ENCODE results near the gene TTC7B. TPM values are rescaled to one million over a fixed set of nuclear protein-coding genes. Genes with fewer than 3 reads are reported as not detected.

TTC7B gene
- total RNA-seq, 2 experiments from 2014 or later, result 1.2 to 1.3 TPM

DNA sequence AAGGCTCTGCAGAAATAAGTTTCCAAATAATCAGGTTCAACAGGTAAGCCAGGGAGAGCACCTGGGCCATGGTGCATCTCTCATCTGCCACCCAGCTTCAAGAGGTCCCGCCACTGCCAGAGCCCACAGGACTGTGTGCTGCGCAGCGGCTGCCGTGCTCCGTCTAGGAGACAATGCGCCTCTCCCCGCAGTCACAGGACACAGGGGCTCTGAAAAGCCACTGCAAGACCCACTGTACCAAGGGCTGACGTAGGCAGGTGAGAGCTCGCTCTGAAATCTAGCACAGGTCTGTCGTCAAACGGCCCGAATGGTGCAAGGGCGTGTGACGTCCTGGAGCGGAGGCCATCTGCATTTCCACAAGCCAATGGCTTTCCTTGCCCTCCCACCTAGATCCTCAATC is 218.3 kb downstream of the TTC7B start:
- Histone ChIP-seq H3K4me1 (ENCODE audit: insufficient read depth, low read length) (no peaks in the 10 kb centered on the region), H3K27me3 (ENCODE audit: control insufficient read depth in 1 of 2, insufficient read depth in 2 of 2, low read length in 2 of 2) (no peaks in the 10 kb centered on the region), H3K36me3 (ENCODE audit: insufficient read depth, low read length) (no peaks in the 10 kb centered on the region), H3K27ac (ENCODE audit: low read depth in 1 of 2, low read length in 2 of 2) (no peak overlapping the region), H3K4me3 (ENCODE audit: low read length) (no peak overlapping the region), H3K9me3 (ENCODE audit: control insufficient read depth in 1 of 2, insufficient read depth in 1 of 2, low read length in 2 of 2) (no peaks in the 10 kb centered on the region)
- no peaks in the 10 kb centered on the region for H3K9me3 Mint-ChIP-seq
- no peak for DNase-seq
- CTCF ChIA-PET, result no interaction called here
- no peak overlapping the region for H3K27ac Mint-ChIP-seq
- intact Hi-C loops (cut with DNase I, micrococcal nuclease), result no loop called here
- no peak overlapping the region for H3K4me3 Mint-ChIP-seq
- peaks cover 16% of the 10 kb centered on the region for H3K27me3 Mint-ChIP-seq
- POLR2A ChIA-PET, result no interaction called here
- no peak for ATAC-seq (ENCODE audit: poor library complexity)
- TF ChIP-seq, protein P1, sequence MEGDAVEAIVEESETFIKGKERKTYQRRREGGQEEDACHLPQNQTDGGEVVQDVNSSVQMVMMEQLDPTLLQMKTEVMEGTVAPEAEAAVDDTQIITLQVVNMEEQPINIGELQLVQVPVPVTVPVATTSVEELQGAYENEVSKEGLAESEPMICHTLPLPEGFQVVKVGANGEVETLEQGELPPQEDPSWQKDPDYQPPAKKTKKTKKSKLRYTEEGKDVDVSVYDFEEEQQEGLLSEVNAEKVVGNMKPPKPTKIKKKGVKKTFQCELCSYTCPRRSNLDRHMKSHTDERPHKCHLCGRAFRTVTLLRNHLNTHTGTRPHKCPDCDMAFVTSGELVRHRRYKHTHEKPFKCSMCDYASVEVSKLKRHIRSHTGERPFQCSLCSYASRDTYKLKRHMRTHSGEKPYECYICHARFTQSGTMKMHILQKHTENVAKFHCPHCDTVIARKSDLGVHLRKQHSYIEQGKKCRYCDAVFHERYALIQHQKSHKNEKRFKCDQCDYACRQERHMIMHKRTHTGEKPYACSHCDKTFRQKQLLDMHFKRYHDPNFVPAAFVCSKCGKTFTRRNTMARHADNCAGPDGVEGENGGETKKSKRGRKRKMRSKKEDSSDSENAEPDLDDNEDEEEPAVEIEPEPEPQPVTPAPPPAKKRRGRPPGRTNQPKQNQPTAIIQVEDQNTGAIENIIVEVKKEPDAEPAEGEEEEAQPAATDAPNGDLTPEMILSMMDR (IDR thresholded peaks at IDR 0.05), result no peak
- H3K4me1 Mint-ChIP-seq (ENCODE audit: low read depth), result no peaks in the 10 kb centered on the region
- H3K36me3 Mint-ChIP-seq (ENCODE audit: low read depth), result no peaks in the 10 kb centered on the region

DNA sequence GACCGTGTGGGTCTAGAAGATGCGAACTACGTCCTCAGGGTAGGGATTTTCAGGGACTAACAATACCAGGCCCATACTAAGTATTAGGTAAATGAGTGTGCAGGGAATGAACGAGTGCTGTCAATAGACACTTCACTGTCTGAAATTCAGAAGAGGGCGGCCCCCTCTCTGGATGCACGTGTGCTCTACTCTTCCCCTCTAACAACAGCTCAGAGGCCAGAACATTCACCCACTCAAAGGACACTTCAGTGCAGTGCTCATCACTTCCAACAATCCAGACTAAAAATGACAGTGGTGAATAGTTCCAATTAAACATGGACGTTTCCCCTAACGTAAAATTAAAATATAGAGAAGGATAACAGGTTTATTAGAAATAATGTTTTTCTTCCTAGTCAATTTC is 219.5 kb downstream of the TTC7B start:
- H3K4me3 Mint-ChIP-seq, result no peak overlapping the region
- H3K36me3 Mint-ChIP-seq (ENCODE audit: low read depth), result no peaks in the 10 kb centered on the region
- peaks cover 10% of the 10 kb centered on the region for H3K27me3 Mint-ChIP-seq
- no peaks in the 10 kb centered on the region for H3K9me3 Mint-ChIP-seq
- Histone ChIP-seq H3K27me3 (ENCODE audit: control insufficient read depth in 1 of 2, insufficient read depth in 2 of 2, low read length in 2 of 2) (no peaks in the 10 kb centered on the region), H3K9me3 (ENCODE audit: control insufficient read depth in 1 of 2, insufficient read depth in 1 of 2, low read length in 2 of 2) (no peaks in the 10 kb centered on the region), H3K4me3 (ENCODE audit: low read length) (no peak overlapping the region), H3K36me3 (ENCODE audit: insufficient read depth, low read length) (no peaks in the 10 kb centered on the region), H3K4me1 (ENCODE audit: insufficient read depth, low read length) (no peaks in the 10 kb centered on the region), H3K27ac (ENCODE audit: low read depth in 1 of 2, low read length in 2 of 2) (no peak overlapping the region)
- ATAC-seq (ENCODE audit: poor library complexity) (no peak), DNase-seq (no peak)
- no peak overlapping the region for H3K27ac Mint-ChIP-seq
- CTCF ChIA-PET, result no interaction called here
- POLR2A ChIA-PET, result no interaction called here
- H3K4me1 Mint-ChIP-seq (ENCODE audit: low read depth), result no peaks in the 10 kb centered on the region
- intact Hi-C loops (cut with DNase I, micrococcal nuclease), result no loop called here
- TF ChIP-seq, protein P1 (IDR thresholded peaks at IDR 0.05), result no peak

DNA sequence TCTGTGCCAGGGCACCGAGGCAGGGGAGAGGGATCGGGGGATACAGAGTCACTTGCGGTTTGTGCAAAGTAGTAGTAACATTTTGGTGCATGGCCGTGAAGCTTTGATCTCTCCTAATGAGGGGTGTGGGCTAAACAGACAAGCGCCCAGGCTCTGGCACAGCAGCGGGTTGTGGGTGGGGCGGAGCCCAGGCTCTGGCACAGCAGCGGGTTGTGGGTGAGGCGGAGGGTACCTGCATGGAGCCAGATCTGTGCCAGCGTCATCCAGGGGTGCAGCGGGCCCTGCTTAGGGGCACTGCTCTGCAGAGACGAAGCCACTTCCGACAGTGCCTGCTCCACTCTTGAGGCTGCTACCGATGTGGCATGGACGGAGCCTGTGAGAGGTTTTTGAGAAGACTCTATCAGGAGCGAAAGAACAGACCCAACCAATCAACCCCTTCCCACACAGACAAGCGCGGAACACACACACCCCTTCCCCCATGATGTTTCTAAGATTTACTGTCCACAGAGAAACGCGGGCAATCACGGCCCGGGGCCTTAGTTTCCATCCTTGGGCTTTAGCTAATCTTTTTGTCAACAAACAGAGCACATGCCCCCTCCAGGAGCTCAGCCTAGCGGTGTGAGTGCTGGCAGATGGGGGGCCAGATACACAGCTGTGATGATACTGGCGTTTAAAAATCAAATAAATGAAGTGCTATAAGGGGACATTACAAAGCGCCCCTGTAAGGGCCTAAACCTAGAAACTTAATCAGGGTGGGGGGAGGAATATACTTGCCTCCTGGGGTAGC is 222.8 kb downstream of the TTC7B start:
- H3K9me3 ChIP-seq (ENCODE audit: control insufficient read depth in 1 of 2, insufficient read depth in 1 of 2, low read length in 2 of 2), result no peaks in the 10 kb centered on the region
- intact Hi-C loops (cut with DNase I, micrococcal nuclease), result no loop called here
- no peaks in the 10 kb centered on the region for H3K4me1 ChIP-seq (ENCODE audit: insufficient read depth, low read length)
- ChIA-PET POLR2A (no interaction called here), CTCF (no interaction called here)
- no peak overlapping the region for H3K27ac ChIP-seq (ENCODE audit: low read depth in 1 of 2, low read length in 2 of 2)
- H3K36me3 ChIP-seq (ENCODE audit: insufficient read depth, low read length), result no peaks in the 10 kb centered on the region
- no peak overlapping the region for H3K4me3 ChIP-seq (ENCODE audit: low read length)
- H3K27me3 ChIP-seq (ENCODE audit: control insufficient read depth in 1 of 2, insufficient read depth in 2 of 2, low read length in 2 of 2), result no peaks in the 10 kb centered on the region
- TF ChIP-seq, protein P1 (IDR thresholded peaks at IDR 0.05), result no peak
- DNase-seq (no peak), ATAC-seq (ENCODE audit: poor library complexity) (no peak)
- Mint-ChIP-seq H3K36me3 (ENCODE audit: low read depth) (no peaks in the 10 kb centered on the region), H3K27me3 (no peaks in the 10 kb centered on the region), H3K4me3 (no peak overlapping the region), H3K27ac (no peak overlapping the region), H3K4me1 (ENCODE audit: low read depth) (no peaks in the 10 kb centered on the region), H3K9me3 (no peaks in the 10 kb centered on the region)

All from CD4-positive, alpha-beta T cell (primary cell).